Activated T-helper 17 cell treated with anti-CD3 and anti-CD28 coated beads, Interleukin-2, amount 50 U/mL, for 72 hours (primary cell): Measurements from ENCODE around the gene CDADC1. TPM values are rescaled to one million over a fixed set of nuclear protein-coding genes. Genes with fewer than 3 reads are reported as not detected.

Experiments used
- ATAC-seq: fragments of 150-1000 bp; cut with Tn5 transposase; replicated peaks from 2 replicates; pipeline ENCODE4 v1.10.0; 2021; ENCODE audit warnings: mild to moderate bottlenecking, moderate library complexity
- H3K27ac Mint-ChIP-seq: one replicate; pipeline ENCODE4 v1.8.0; 2022; ENCODE audit warnings: mixed read lengths
- H3K27me3 Mint-ChIP-seq: one replicate; pipeline ENCODE4 v1.8.0; 2022; ENCODE audit warnings: mixed read lengths
- H3K36me3 Mint-ChIP-seq: one replicate; pipeline ENCODE4 v1.8.0; 2022; ENCODE audit warnings: low read depth, mild to moderate bottlenecking, mixed read lengths
- H3K4me1 Mint-ChIP-seq: one replicate; pipeline ENCODE4 v1.8.0; 2022; ENCODE audit warnings: mixed read lengths
- H3K4me3 Mint-ChIP-seq: one replicate; pipeline ENCODE4 v1.8.0; 2022; ENCODE audit warnings: mild to moderate bottlenecking, mixed read lengths
- H3K9me3 Mint-ChIP-seq: one replicate; pipeline ENCODE4 v1.8.0; 2022; ENCODE audit warnings: mixed read lengths
- total RNA-seq, 2 donors: library from RNA; stranded (reverse); gene quantifications; one replicate each; pipeline ENCODE4 v1.2.3, GENCODE V29; 2022

CDADC1 gene
- total RNA-seq, 2 donors from 2014 or later = 7.5 to 10.2 TPM

GRCh38 chr13:49295244-49295643, 47.5 kb downstream of the CDADC1 start:
- no peak overlapping the region for H3K27ac Mint-ChIP-seq
- no peak for ATAC-seq
- peaks cover 7% of the 10 kb centered on the region for H3K4me1 Mint-ChIP-seq
- no peak overlapping the region for H3K4me3 Mint-ChIP-seq
- no peaks in the 10 kb centered on the region for H3K9me3 Mint-ChIP-seq
- no peaks in the 10 kb centered on the region for H3K27me3 Mint-ChIP-seq
- peaks cover 9% of the 10 kb centered on the region for H3K36me3 Mint-ChIP-seq

- H3K4me3 Mint-ChIP-seq = no peak overlapping the region
- H3K9me3 Mint-ChIP-seq = no peaks in the 10 kb centered on the region
- no peak for ATAC-seq
- H3K27ac Mint-ChIP-seq = no peak overlapping the region
- no peaks in the 10 kb centered on the region for H3K36me3 Mint-ChIP-seq
- peaks cover 13% of the 10 kb centered on the region for H3K4me1 Mint-ChIP-seq
- no peaks in the 10 kb centered on the region for H3K27me3 Mint-ChIP-seq
Observed at GRCh38 chr13:49296659-49297058, 48.9 kb downstream of the CDADC1 start.

- Mint-ChIP-seq H3K27ac (no peak overlapping the region), H3K9me3 (no peaks in the 10 kb centered on the region), H3K4me1 (peaks cover 16% of the 10 kb centered on the region), H3K4me3 (no peak overlapping the region), H3K27me3 (no peaks in the 10 kb centered on the region), H3K36me3 (no peaks in the 10 kb centered on the region)
- ATAC-seq = no peak
Observed at GRCh38 chr13:49297338-49297737, 49.6 kb downstream of the CDADC1 start.

- peaks cover 9% of the 10 kb centered on the region for H3K4me1 Mint-ChIP-seq
- no peaks in the 10 kb centered on the region for H3K9me3 Mint-ChIP-seq
- no peak overlapping the region for H3K27ac Mint-ChIP-seq
- H3K4me3 Mint-ChIP-seq = no peak overlapping the region
- H3K27me3 Mint-ChIP-seq = no peaks in the 10 kb centered on the region
- H3K36me3 Mint-ChIP-seq = no peaks in the 10 kb centered on the region
- ATAC-seq = no peak
Observed at GRCh38 chr13:49298416-49298815, 50.7 kb downstream of the CDADC1 start.

- H3K9me3 Mint-ChIP-seq = no peaks in the 10 kb centered on the region
- ATAC-seq = no peak
- H3K4me3 Mint-ChIP-seq = no peak overlapping the region
- H3K4me1 Mint-ChIP-seq = peaks cover 9% of the 10 kb centered on the region
- no peaks in the 10 kb centered on the region for H3K36me3 Mint-ChIP-seq
- H3K27me3 Mint-ChIP-seq = no peaks in the 10 kb centered on the region
- no peak overlapping the region for H3K27ac Mint-ChIP-seq
Observed at GRCh38 chr13:49298903-49299605, 51.3 kb downstream of the CDADC1 start.

GRCh38 chr13:49300276-49300675, 52.6 kb downstream of the CDADC1 start:
- H3K9me3 Mint-ChIP-seq = no peaks in the 10 kb centered on the region
- no peak for ATAC-seq
- no peak overlapping the region for H3K27ac Mint-ChIP-seq
- H3K36me3 Mint-ChIP-seq = no peaks in the 10 kb centered on the region
- H3K4me3 Mint-ChIP-seq = no peak overlapping the region
- H3K27me3 Mint-ChIP-seq = no peaks in the 10 kb centered on the region
- H3K4me1 Mint-ChIP-seq = peaks cover 9% of the 10 kb centered on the region

GRCh38 chr13:49300739-49301589, 53.2 kb downstream of the CDADC1 start:
- Mint-ChIP-seq H3K4me3 (peak overlapping the region; percentile 70), H3K27ac (peak overlapping the region; percentile 86), H3K9me3 (no peaks in the 10 kb centered on the region), H3K36me3 (no peaks in the 10 kb centered on the region), H3K4me1 (peaks cover 9% of the 10 kb centered on the region), H3K27me3 (no peaks in the 10 kb centered on the region)
- peak; percentile 96 for ATAC-seq

GRCh38 chr13:49302222-49302621, 54.5 kb downstream of the CDADC1 start:
- Mint-ChIP-seq H3K9me3 (no peaks in the 10 kb centered on the region), H3K27ac (peak overlapping the region; percentile 86), H3K4me1 (peaks cover 9% of the 10 kb centered on the region), H3K27me3 (no peaks in the 10 kb centered on the region), H3K4me3 (peak overlapping the region; percentile 70), H3K36me3 (no peaks in the 10 kb centered on the region)
- no peak for ATAC-seq

DNA sequence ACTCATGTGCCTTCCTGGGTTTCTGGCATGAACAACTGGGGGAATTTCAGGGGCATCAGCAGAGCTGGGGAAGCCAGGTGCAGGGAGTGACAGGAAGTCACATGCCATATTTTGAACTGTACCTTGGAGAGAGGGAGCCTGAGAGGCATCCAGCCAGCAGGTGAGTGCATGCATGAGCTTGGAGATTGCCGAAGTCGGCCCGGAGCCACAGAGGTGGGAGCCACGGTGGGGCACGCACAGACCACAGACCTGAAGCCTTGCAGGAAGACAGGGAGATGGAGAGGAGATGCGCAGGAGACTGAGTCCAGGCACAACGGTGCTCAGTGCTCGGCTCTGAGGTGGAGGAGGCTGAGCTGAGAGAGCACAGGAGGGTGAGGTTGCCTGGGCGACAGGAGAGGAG, 55.1 kb downstream of the CDADC1 start:
- Mint-ChIP-seq H3K4me3 (no peak overlapping the region), H3K36me3 (no peaks in the 10 kb centered on the region), H3K9me3 (no peaks in the 10 kb centered on the region), H3K4me1 (peaks cover 9% of the 10 kb centered on the region), H3K27me3 (no peaks in the 10 kb centered on the region), H3K27ac (peak overlapping the region; percentile 86)
- no peak for ATAC-seq

DNA sequence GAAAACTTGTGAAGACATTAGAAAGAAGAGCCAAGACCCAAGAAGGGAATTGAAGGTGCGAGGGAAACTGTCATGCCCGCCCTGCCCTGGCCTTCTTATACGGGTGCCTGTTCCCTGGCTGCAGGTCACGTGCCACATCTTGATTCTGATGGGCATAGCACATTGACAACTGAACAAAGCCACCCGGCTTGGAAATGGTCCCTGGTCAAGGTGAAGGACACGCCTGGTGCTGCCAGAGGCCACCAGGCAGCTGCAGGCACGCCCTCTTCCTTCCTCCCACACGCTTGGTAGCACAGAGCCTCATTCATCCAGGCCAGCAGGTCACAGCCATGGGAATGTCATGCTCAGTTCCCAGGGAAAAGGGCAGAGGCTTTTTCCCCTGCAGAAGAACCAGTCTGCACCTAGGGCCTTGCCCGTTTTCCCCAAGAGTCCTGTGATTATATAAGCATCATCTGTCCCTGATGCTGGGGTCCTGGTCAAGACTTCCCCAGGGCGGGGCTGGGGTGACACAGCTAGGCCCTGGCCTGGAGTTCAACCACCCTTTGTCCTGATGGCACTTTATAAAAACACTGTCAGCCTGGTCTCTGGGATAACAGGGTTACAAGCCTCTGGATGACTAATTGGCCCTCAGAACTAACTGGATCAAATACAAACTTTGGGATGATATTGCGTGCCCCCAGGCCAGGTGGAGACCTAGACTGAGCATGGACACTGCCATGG, 56.0 kb downstream of the CDADC1 start:
- Mint-ChIP-seq H3K4me3 (no peak overlapping the region), H3K9me3 (no peaks in the 10 kb centered on the region), H3K36me3 (no peaks in the 10 kb centered on the region), H3K27ac (no peak overlapping the region), H3K4me1 (peaks cover 9% of the 10 kb centered on the region), H3K27me3 (no peaks in the 10 kb centered on the region)
- no peak for ATAC-seq

DNA sequence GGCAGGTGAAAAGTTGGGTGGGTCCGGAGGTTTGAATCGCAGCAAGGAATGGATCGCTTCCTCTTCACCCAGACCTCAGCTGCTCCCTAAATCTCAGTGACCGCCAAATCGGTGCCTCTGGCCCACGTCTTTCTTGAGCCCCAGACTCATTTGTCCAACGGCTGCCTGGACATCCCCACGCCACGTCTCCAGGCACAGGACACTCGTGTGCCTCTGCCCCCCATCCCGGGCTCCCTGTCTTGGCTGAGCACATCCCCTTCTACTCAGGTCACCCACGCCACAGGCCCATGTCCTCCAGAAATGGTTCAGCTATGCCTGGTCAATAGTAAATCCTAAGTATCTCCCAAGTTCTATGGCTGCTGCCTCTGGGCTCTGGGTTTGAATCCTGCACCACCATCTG, 56.6 kb downstream of the CDADC1 start:
- ATAC-seq = no peak
- H3K4me3 Mint-ChIP-seq = no peak overlapping the region
- peaks cover 9% of the 10 kb centered on the region for H3K4me1 Mint-ChIP-seq
- no peak overlapping the region for H3K27ac Mint-ChIP-seq
- H3K9me3 Mint-ChIP-seq = no peaks in the 10 kb centered on the region
- H3K36me3 Mint-ChIP-seq = no peaks in the 10 kb centered on the region
- no peaks in the 10 kb centered on the region for H3K27me3 Mint-ChIP-seq

GRCh38 chr13:49304763-49305700, 57.3 kb downstream of the CDADC1 start:
- H3K9me3 Mint-ChIP-seq = no peaks in the 10 kb centered on the region
- no peaks in the 10 kb centered on the region for H3K27me3 Mint-ChIP-seq
- no peak for ATAC-seq

DNA sequence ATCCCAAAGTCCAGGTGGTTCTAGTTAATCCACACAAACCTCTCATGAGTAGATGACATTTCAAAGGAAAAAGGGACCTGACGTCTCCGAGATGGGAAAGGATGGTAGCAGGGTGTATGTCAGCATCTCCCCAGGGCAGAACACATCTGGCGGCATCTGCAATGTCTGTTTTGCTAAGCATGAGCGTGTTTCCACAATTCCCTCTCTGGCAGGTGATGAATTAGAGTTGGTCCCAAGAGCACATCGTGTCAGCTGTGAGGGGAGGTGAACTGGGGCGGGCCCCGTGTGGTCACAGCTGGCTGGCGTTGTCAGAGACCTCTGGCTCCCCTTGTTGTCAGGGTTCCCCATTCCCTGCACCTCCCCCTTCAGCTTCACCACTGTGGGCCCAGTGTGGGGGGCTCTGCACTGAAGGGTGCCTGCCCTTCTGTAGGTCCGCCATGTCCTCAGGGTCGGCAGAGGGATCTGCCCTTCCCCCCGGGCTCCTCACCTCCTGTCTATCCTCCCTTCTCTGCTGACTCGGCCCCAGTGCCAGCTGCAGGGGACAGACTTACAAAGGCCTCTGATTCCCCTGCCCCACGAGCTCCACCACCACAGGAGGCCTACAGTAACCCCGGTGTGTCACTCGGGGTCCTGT, 58.2 kb downstream of the CDADC1 start:
- H3K27ac Mint-ChIP-seq = no peak overlapping the region
- peaks cover 9% of the 10 kb centered on the region for H3K4me1 Mint-ChIP-seq
- no peaks in the 10 kb centered on the region for H3K36me3 Mint-ChIP-seq
- H3K27me3 Mint-ChIP-seq = no peaks in the 10 kb centered on the region
- ATAC-seq = no peak
- H3K9me3 Mint-ChIP-seq = no peaks in the 10 kb centered on the region
- H3K4me3 Mint-ChIP-seq = no peak overlapping the region

More at GRCh38 chr13:49304763-49305700, 57.3 kb downstream of the CDADC1 start:
- no peak overlapping the region for H3K27ac Mint-ChIP-seq
- no peaks in the 10 kb centered on the region for H3K36me3 Mint-ChIP-seq
- peaks cover 9% of the 10 kb centered on the region for H3K4me1 Mint-ChIP-seq
- no peak overlapping the region for H3K4me3 Mint-ChIP-seq
